ENCODE results near the gene GP9.

DNA sequence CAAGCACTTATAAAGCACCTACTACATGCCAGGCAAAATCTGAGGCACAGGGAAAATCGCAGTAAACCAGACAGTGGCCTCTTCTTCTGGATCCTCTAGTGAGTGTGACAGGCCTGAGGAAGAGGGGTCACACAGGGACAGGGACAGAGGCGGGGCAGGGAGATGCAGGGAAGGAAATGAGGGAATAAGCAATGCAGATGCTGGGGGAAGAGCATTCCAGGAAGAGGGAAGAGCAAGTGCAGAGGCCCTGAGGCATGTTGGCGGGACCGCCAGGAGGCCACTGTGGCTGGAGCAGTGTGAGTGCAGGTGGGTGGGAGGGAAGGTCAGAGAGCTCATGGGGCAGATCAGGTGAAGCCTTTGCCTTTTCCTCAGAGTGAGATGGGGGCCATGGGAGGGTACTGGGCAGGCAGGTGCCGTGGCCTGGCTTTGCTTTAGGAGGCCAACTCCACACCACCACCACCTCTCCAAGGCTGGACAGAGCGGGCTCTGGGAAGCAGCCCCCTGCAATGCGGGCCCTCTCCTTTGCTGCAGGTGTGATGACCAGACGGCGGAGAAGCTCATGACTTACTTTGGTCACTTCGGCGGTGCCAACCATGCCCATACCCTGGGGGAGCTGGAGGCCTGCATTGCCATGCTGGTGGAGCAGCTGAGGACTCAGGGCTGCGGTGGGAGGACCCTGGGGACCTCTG is 26.8 kb upstream of the GP9 start:
- TF ChIP-seq CTCF (conservative IDR thresholded peaks at IDR 0.05; ENCODE audit: low read length) (no peak), EZH2phosphoT487 (IDR thresholded peaks at IDR 0.05; ENCODE audit: borderline replicate concordance) (no peak)

Measured in Loucy (cell line).